DOHH2 (cell line): ENCODE results near the gene PIAS3.

Experiments
- H3F3A ChIP-seq: fragments of 200-600 bp; sonication (generic), shearing (Covaris generic); 2 replicates; pipeline ENCODE4 v1.6.0; 2016; ENCODE audit warnings: antibody characterized with exemption, mild to moderate bottlenecking; ENCODE audit not compliant: control insufficient read depth, insufficient read depth
- H3K27ac ChIP-seq: fragments of 200-600 bp; sonication (generic); 2 replicates; pipeline ENCODE4 v1.5.1; 2014; ENCODE audit warnings: low read depth, mild to moderate bottlenecking, low read length, moderate library complexity
- H3K27me3 ChIP-seq: fragments of 200-600 bp; sonication (generic); 2 replicates; pipeline ENCODE4 v1.6.1; 2014; ENCODE audit warnings: mild to moderate bottlenecking, low read length, mixed read lengths; ENCODE audit not compliant: control insufficient read depth
- H3K36me3 ChIP-seq: fragments of 200-600 bp; sonication (generic); 2 replicates; pipeline ENCODE4 v1.6.1; 2014; ENCODE audit warnings: mild to moderate bottlenecking, low read length, moderate library complexity, mixed read lengths; ENCODE audit not compliant: control insufficient read depth
- H3K4me1 ChIP-seq: fragments of 200-600 bp; sonication (generic); 2 replicates; pipeline ENCODE4 v1.6.1; 2014; ENCODE audit warnings: mild to moderate bottlenecking, low read length, mixed read lengths; ENCODE audit not compliant: control insufficient read depth
- H3K4me2 ChIP-seq: fragments of 200-600 bp; sonication (generic); 2 replicates; pipeline ENCODE4 v1.6.0; 2014; ENCODE audit warnings: mild to moderate bottlenecking, low read length, moderate library complexity
- H3K4me3 ChIP-seq: fragments of 200-600 bp; sonication (generic); 2 replicates; pipeline ENCODE4 v1.5.1; 2014; ENCODE audit warnings: mild to moderate bottlenecking, low read length, mixed read lengths
- H3K79me2 ChIP-seq: fragments of 200-600 bp; sonication (generic); 2 replicates; pipeline ENCODE4 v1.6.1; 2014; ENCODE audit warnings: mild to moderate bottlenecking, low read length, mixed read lengths; ENCODE audit not compliant: control insufficient read depth
- H3K9me2 ChIP-seq: fragments of 200-600 bp; sonication (generic); replicated peaks from 2 replicates; pipeline ENCODE4 v1.6.1; 2014; ENCODE audit warnings: mild to moderate bottlenecking, low read length, mixed read lengths; ENCODE audit not compliant: control insufficient read depth
- H3K9me3 ChIP-seq: fragments of 200-600 bp; sonication (generic); 2 replicates; pipeline ENCODE4 v1.6.1; 2014; ENCODE audit warnings: antibody characterized with exemption, low read length, mixed read lengths; ENCODE audit not compliant: control insufficient read depth, insufficient read depth
- H4K20me1 ChIP-seq: fragments of 200-600 bp; sonication (generic); 2 replicates; pipeline ENCODE4 v1.6.0; 2014; ENCODE audit warnings: low read depth, mild to moderate bottlenecking, antibody characterized with exemption, low read length, moderate library complexity; ENCODE audit not compliant: control insufficient read depth, insufficient read depth
- CTCF ChIP-seq: fragments of 200-600 bp; sonication (generic); IDR thresholded peaks from one replicate; pipeline ENCODE4 v1.5.1; 2014; ENCODE audit warnings: antibody characterized with exemption, mild to moderate bottlenecking, low read depth, low read length; ENCODE audit not compliant: poor library complexity, severe bottlenecking
- EZH2phosphoT487 ChIP-seq: fragments of 200-600 bp; sonication (generic); IDR thresholded peaks from 2 replicates; pipeline ENCODE4 v1.6.1; 2017; ENCODE audit warnings: borderline replicate concordance, mild to moderate bottlenecking, antibody characterized with exemption, low read length, moderate library complexity, mixed read lengths

The PIAS3 gene

GRCh38 chr1:145878724-145879123 lies 19.8 kb upstream of the PIAS3 start:
- Histone ChIP-seq H3F3A (no peaks in the 10 kb centered on the region), H3K36me3 (no peaks in the 10 kb centered on the region), H3K4me3 (no peak overlapping the region), H3K27me3 (peaks cover 44% of the 10 kb centered on the region), H3K9me3 (no peaks in the 10 kb centered on the region), H4K20me1 (no peaks in the 10 kb centered on the region), H3K4me1 (no peaks in the 10 kb centered on the region), H3K9me2 (no peaks in the 10 kb centered on the region), H3K79me2 (no peaks in the 10 kb centered on the region), H3K4me2 (no peak overlapping the region), H3K27ac (no peak overlapping the region)
- TF ChIP-seq EZH2phosphoT487 (no peak), CTCF (no peak)

GRCh38 chr1:145877923-145878486 lies 19.1 kb upstream of the PIAS3 start:
- Histone ChIP-seq H3K9me3 (no peaks in the 10 kb centered on the region), H3F3A (no peaks in the 10 kb centered on the region), H3K4me3 (no peak overlapping the region), H3K4me1 (no peaks in the 10 kb centered on the region), H3K27ac (no peak overlapping the region), H3K4me2 (no peak overlapping the region), H3K9me2 (no peaks in the 10 kb centered on the region), H3K79me2 (no peaks in the 10 kb centered on the region), H4K20me1 (no peaks in the 10 kb centered on the region), H3K36me3 (no peaks in the 10 kb centered on the region), H3K27me3 (peaks cover 46% of the 10 kb centered on the region)
- TF ChIP-seq CTCF, result no peak
- TF ChIP-seq EZH2phosphoT487, result no peak

- Histone ChIP-seq H3K4me1 (no peaks in the 10 kb centered on the region), H3K36me3 (no peaks in the 10 kb centered on the region), H3K9me3 (no peaks in the 10 kb centered on the region), H3F3A (no peaks in the 10 kb centered on the region), H3K4me3 (no peak overlapping the region), H3K9me2 (no peaks in the 10 kb centered on the region), H3K79me2 (no peaks in the 10 kb centered on the region), H3K27ac (no peak overlapping the region), H3K4me2 (no peak overlapping the region), H3K27me3 (peaks cover 56% of the 10 kb centered on the region), H4K20me1 (no peaks in the 10 kb centered on the region)
- TF ChIP-seq CTCF (no peak), EZH2phosphoT487 (no peak)
Observed at GRCh38 chr1:145874646-145875045, 15.8 kb upstream of the PIAS3 start.
